Esophagus muscularis mucosa (tissue), 4 donors: ENCODE results near the gene ANOS1. TPM values are rescaled to one million over a fixed set of nuclear protein-coding genes. Genes with fewer than 3 reads are reported as not detected.

Experiments used
- DNase-seq: peaks from one replicate; pipeline ENCODE4 v3.0.0-alpha.2; 2017; ENCODE audit errors: extremely low spot score
- H3K27ac ChIP-seq, 4 donors: fragments of 200-600 bp; sonication (generic); replicated peaks in 1 of 4; 1 replicate in 3 of 4; 2 replicates in 1 of 4; pipeline ENCODE4 v1.5.1; 2016 to 2019; ENCODE audit warnings: mild to moderate bottlenecking in 1 of 4
- H3K27me3 ChIP-seq, 4 donors: fragments of 200-600 bp; sonication (generic); one replicate each; pipeline versions ENCODE4 v1.5.1 to v1.6.0; 2016 to 2019
- H3K36me3 ChIP-seq, 4 donors: fragments of 200-600 bp; sonication (generic); one replicate each; pipeline ENCODE4 v1.5.1; 2016 to 2019
- H3K4me1 ChIP-seq, 4 donors: fragments of 200-600 bp; sonication (generic); one replicate each; pipeline ENCODE4 v1.5.1; 2016 to 2019
- H3K4me3 ChIP-seq, 4 donors: fragments of 200-600 bp; sonication (generic); 1 replicate in 2 of 4; 2 replicates in 2 of 4; pipeline ENCODE4 v1.5.1; 2016 to 2019; ENCODE audit warnings: mild to moderate bottlenecking in 4 of 4, moderate library complexity in 1 of 4
- H3K9me3 ChIP-seq, 4 donors: fragments of 200-600 bp; sonication (generic); 1 replicate in 3 of 4; 2 replicates in 1 of 4; pipeline ENCODE4 v1.5.1; 2016 to 2019
- CTCF ChIP-seq, 3 experiments: fragments of 200-600 bp in 2 of 3; fragments of 450-650 bp in 1 of 3; sonication (generic) in 2 of 3; IDR thresholded peaks; one replicate each; pipeline ENCODE4 v1.5.1; 2017 to 2019; ENCODE audit warnings: antibody characterized with exemption in 3 of 3, mild to moderate bottlenecking in 2 of 3, moderate library complexity in 1 of 3
- EP300 ChIP-seq: sonication (generic); formaldehyde crosslinking; IDR thresholded peaks from one replicate; pipeline ENCODE4 v1.6.1; 2017; ENCODE audit warnings: antibody characterized with exemption
- POLR2A ChIP-seq: fragments of 450-650 bp; IDR thresholded peaks from one replicate; pipeline ENCODE4 v1.6.1; 2017; ENCODE audit warnings: antibody characterized with exemption, moderate library complexity, mild to moderate bottlenecking, low read depth
- POLR2AphosphoS5 ChIP-seq, 2 donors: sonication (generic); formaldehyde crosslinking; IDR thresholded peaks; one replicate each; pipeline ENCODE4 v1.6.1; 2017; ENCODE audit warnings: antibody characterized with exemption in 2 of 2
- WGBS: methylation state at CpG from one replicate; pipeline ENCODE4 v1.1.5; 2018; 5-methylcytosine and 5-hydroxymethylcytosine counted together
- intact Hi-C: fragments of 100-400 bp; cut with DNase I; formaldehyde crosslinking; loops from one replicate; pipeline ENCODE4 v1.15.1; 2023
- total RNA-seq, 4 donors: library from RNA; depleted of rRNA; stranded (reverse); fragments of >200 nt; gene quantifications; one replicate each; pipeline versions ENCODE4 v1.1.0 to v1.2.1, GENCODE V29; 2016

ANOS1 gene
- total RNA-seq, 4 donors from 2014 or later = 2.0 to 3.7 (median 2.4) TPM

- 87% methylated on average over 6 of the region's 6 CpGs for WGBS
- no peak for DNase-seq
- intact Hi-C loops = no loop called here
These were observed 11.8 kb downstream of the ANOS1 start for GRCh38 chrX:8720136-8720535.

GRCh38 chrX:8717354-8717753 lies 14.6 kb downstream of the ANOS1 start:
- no peak overlapping the region for H3K27ac ChIP-seq
- WGBS = 90% methylated on average over 2 of the region's 2 CpGs
- no peaks in the 10 kb centered on the region for H3K9me3 ChIP-seq
- H3K4me1 ChIP-seq = no peaks in the 10 kb centered on the region
- DNase-seq = no peak
- no peak overlapping the region for H3K4me3 ChIP-seq
- no peaks in the 10 kb centered on the region for H3K27me3 ChIP-seq
- TF ChIP-seq EP300 = no peak
- TF ChIP-seq POLR2A = no peak
- TF ChIP-seq POLR2AphosphoS5 (IDR thresholded peaks at IDR 0.05) = no peak
- TF ChIP-seq CTCF (IDR thresholded peaks at IDR 0.05) = no peak
- intact Hi-C loops = no loop called here
- H3K36me3 ChIP-seq = no peaks in the 10 kb centered on the region

More at GRCh38 chrX:8720136-8720535, 11.8 kb downstream of the ANOS1 start:
- Histone ChIP-seq H3K36me3 (no peaks in the 10 kb centered on the region), H3K4me1 (no peaks in the 10 kb centered on the region), H3K27me3 (no peaks in the 10 kb centered on the region), H3K4me3 (no peak overlapping the region), H3K9me3 (no peaks in the 10 kb centered on the region), H3K27ac (no peak overlapping the region)
- no peak for TF ChIP-seq POLR2A
- no peak for TF ChIP-seq CTCF (IDR thresholded peaks at IDR 0.05)
- no peak for TF ChIP-seq EP300
- no peak for TF ChIP-seq POLR2AphosphoS5 (IDR thresholded peaks at IDR 0.05)

GRCh38 chrX:8714164-8714563 lies 17.8 kb downstream of the ANOS1 start:
- Histone ChIP-seq H3K36me3 (no peaks in the 10 kb centered on the region), H3K9me3 (no peaks in the 10 kb centered on the region), H3K4me1 (no peaks in the 10 kb centered on the region), H3K27ac (no peak overlapping the region), H3K4me3 (no peak overlapping the region), H3K27me3 (no peaks in the 10 kb centered on the region)
- TF ChIP-seq CTCF (IDR thresholded peaks at IDR 0.05) = no peak
- TF ChIP-seq POLR2AphosphoS5 (IDR thresholded peaks at IDR 0.05) = no peak
- TF ChIP-seq POLR2A = no peak
- no peak for TF ChIP-seq EP300
- 66% methylated on average over 3 of the region's 3 CpGs for WGBS
- intact Hi-C loops = no loop called here
- DNase-seq = no peak

- intact Hi-C loops = no loop called here
- Histone ChIP-seq H3K36me3 (no peaks in the 10 kb centered on the region), H3K9me3 (no peaks in the 10 kb centered on the region), H3K27ac (no peak overlapping the region), H3K4me1 (no peaks in the 10 kb centered on the region), H3K4me3 (no peak overlapping the region), H3K27me3 (no peaks in the 10 kb centered on the region)
- WGBS = 69% methylated on average over 2 of the region's 2 CpGs
- no peak for DNase-seq
- TF ChIP-seq EP300 (no peak), POLR2AphosphoS5 (IDR thresholded peaks at IDR 0.05) (no peak), POLR2A (no peak), CTCF (IDR thresholded peaks at IDR 0.05) (no peak)
These were observed 20.5 kb downstream of the ANOS1 start for GRCh38 chrX:8711401-8711800.

GRCh38 chrX:8704184-8704583 lies 27.8 kb downstream of the ANOS1 start:
- Histone ChIP-seq H3K36me3 (no peaks in the 10 kb centered on the region), H3K27me3 (no peaks in the 10 kb centered on the region), H3K9me3 (no peaks in the 10 kb centered on the region), H3K4me1 (no peaks in the 10 kb centered on the region), H3K27ac (no peak overlapping the region), H3K4me3 (no peak overlapping the region)
- TF ChIP-seq POLR2A (no peak), CTCF (IDR thresholded peaks at IDR 0.05) (no peak), EP300 (no peak), POLR2AphosphoS5 (IDR thresholded peaks at IDR 0.05) (no peak)
- intact Hi-C loops = no loop called here
- 91% methylated on average over 2 of the region's 2 CpGs for WGBS
- DNase-seq = no peak
